Fibroblast of pulmonary artery (primary cell): ENCODE data around the gene KIF16B.

Experiments
- DNase-seq: peaks from one replicate; pipeline ENCODE4 v3.0.0-alpha.2; 2010; ENCODE audit warnings: low read depth
- H3K4me3 ChIP-seq: replicated peaks from 2 replicates; pipeline ENCODE4 v1.5.1; 2011; ENCODE audit warnings: low read depth, mild to moderate bottlenecking, control low read depth, low read length, moderate library complexity
- CTCF ChIP-seq: IDR thresholded peaks from 2 replicates; pipeline ENCODE4 v1.5.1; 2011; ENCODE audit warnings: mild to moderate bottlenecking, control low read depth, low read length, inconsistent platforms; ENCODE audit errors: missing control alignments

KIF16B gene

GRCh38 chr20:16418616-16419015 lies 154.6 kb downstream of the KIF16B start:
- no peak for DNase-seq
- no peak for TF ChIP-seq CTCF
- no peak overlapping the region for H3K4me3 ChIP-seq

DNA sequence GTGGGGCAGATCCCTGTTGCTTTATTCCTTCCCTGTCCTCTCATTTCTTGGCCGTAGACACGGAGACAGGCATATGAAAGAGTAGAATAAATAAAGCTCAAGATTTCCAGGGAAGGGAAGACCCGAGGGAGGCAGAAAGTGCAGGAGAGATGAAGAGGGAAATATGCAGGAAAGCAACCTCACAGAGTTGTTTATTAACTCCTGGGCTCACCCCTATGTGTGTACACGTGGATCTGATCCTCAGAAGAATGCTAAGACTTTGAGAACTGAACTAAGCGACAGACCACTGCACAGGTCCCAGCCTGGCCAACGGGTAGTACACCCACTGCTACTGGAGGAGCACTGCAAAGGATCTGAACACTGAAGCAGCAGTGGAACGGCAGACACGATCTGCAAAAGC lies 156.2 kb downstream of the KIF16B start:
- no peak for DNase-seq
- H3K4me3 ChIP-seq, result no peak overlapping the region
- TF ChIP-seq CTCF, result no peak

- peak; percentile 65 for DNase-seq
- no peak for TF ChIP-seq CTCF
- no peak overlapping the region for H3K4me3 ChIP-seq
Measured at GRCh38 chr20:16415071-16416053, 157.9 kb downstream of the KIF16B start.

DNA sequence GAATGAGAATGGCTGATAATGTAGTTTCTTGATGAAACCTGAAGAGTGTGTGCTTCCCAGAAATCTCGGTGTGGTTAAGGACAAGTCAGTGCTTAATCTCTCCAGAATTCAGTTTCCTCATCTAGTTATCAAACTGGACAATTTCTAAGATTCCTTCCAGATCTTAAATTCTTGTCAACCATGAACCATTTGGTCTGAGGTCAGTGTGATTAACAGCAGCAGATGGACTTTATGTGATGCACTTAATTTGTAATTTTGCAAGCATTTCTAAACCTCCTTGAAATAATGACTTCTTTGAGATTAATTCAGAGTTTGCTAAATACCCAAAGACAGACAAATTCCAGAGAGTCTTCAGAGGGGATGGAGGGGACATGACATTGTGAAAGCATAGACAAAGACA lies 160.3 kb downstream of the KIF16B start:
- no peak overlapping the region for H3K4me3 ChIP-seq
- DNase-seq, result no peak
- no peak for TF ChIP-seq CTCF

- no peak overlapping the region for H3K4me3 ChIP-seq
- no peak for DNase-seq
- TF ChIP-seq CTCF, result no peak
Measured at GRCh38 chr20:16411361-16411760, 161.9 kb downstream of the KIF16B start.

- no peak for TF ChIP-seq CTCF
- no peak for DNase-seq
Measured at GRCh38 chr20:16410626-16411025, 162.6 kb downstream of the KIF16B start.

DNA sequence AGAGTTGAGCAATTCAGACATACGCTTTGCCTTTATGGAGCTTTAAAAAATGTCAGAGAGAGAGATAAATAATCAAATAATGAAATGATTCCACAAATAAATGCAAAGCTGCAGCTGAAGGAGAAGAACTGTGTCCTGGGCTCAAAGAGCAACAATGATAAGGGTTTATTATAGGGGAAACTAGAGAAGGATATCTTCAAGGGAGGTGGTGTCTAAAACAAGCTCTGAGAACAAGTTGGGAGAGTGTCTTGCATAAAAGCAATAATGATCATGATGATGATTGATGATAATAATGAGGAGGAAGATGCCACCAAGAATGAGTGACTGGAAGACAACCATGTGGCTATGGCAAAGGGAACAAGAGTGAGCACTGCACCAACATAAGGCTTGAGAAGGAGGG lies 164.3 kb downstream of the KIF16B start:
- DNase-seq, result no peak
- TF ChIP-seq CTCF, result no peak
- H3K4me3 ChIP-seq, result no peak overlapping the region

More at GRCh38 chr20:16410626-16411025, 162.6 kb downstream of the KIF16B start:
- H3K4me3 ChIP-seq, result no peak overlapping the region
